ENCODE measurements around the gene ARL3.

GRCh38 chr10:102763037-102763607 is 48.9 kb upstream of the ARL3 start:
- TF ChIP-seq, protein P1, sequence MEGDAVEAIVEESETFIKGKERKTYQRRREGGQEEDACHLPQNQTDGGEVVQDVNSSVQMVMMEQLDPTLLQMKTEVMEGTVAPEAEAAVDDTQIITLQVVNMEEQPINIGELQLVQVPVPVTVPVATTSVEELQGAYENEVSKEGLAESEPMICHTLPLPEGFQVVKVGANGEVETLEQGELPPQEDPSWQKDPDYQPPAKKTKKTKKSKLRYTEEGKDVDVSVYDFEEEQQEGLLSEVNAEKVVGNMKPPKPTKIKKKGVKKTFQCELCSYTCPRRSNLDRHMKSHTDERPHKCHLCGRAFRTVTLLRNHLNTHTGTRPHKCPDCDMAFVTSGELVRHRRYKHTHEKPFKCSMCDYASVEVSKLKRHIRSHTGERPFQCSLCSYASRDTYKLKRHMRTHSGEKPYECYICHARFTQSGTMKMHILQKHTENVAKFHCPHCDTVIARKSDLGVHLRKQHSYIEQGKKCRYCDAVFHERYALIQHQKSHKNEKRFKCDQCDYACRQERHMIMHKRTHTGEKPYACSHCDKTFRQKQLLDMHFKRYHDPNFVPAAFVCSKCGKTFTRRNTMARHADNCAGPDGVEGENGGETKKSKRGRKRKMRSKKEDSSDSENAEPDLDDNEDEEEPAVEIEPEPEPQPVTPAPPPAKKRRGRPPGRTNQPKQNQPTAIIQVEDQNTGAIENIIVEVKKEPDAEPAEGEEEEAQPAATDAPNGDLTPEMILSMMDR (IDR thresholded peaks at IDR 0.05; ENCODE audit: low read depth, low read length) = no peak
- TF ChIP-seq POLR2A (IDR thresholded peaks at IDR 0.05; ENCODE audit: extremely low read depth, insufficient read length) = no peak
- no peak for TF ChIP-seq MAX (IDR thresholded peaks at IDR 0.05; ENCODE audit: low read depth, low read length)

All from NB4 (cell line).